Mucosa of gallbladder (tissue), 1 donor: ENCODE data around the gene MYL6. TPM values are rescaled to one million over a fixed set of nuclear protein-coding genes. Genes with fewer than 3 reads are reported as not detected.
"Not testable (repeated sequence)": the region's sequence is repeated elsewhere in the genome, so short reads cannot be mapped to it uniquely, and the experiment has no call there.

Source experiments
- DNase-seq: peaks from one replicate; pipeline ENCODE4 v3.0.0-alpha.2; 2020; ENCODE audit warnings: low spot score
- total RNA-seq: library from RNA; stranded (reverse); gene quantifications from one replicate; pipeline ENCODE4 v1.2.1, GENCODE V29; 2021
- donor health status: DM: no; HTN: no; CAD: no.

The MYL6 gene
- 1,918 TPM for total RNA-seq

DNA sequence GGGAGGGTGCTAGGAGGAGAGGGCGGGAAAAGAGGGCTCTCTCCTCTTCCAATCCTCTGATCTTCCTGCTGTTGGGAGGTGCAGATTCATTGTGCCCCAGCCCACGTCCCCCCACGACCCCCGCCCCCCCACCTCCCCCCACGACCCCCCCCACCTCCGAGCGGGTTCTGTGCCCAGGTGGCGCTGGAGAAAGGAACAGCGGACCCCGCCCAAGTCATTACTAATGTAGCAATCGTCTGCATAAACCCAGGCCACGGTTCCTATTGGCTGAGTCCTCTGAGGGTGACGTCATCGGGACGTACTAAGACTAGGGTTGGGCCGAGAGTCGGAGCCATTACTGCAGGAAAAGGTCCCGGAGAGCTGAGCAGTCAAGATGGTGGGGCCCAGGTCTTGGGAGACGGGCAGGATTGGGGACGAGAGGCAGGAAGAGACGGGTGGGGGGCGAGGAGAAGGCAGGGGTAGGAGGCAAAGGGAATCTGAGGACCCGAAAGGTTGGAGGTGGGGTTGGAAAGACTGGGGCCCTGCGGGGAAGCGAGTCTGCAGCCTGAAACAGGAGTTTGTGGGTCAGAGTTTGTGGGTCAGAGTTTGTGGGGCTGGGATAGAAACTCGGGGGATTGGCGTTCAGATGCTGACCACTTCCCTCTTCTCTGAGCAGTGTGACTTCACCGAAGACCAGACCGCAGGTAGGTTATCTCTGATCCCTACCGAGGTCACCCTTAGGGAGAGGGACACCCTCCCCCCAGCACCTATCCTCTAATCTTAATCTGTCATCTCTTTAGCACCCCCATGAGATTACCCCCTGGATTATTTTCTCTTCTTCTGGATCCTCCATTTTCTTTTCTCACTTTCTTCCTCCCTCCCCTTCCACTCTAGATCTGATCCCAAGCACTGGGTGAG, at the start of gene MYL6:
MYL6 (plus strand) TSS at position 331 of the 897 bp plus-strand sequence; CDS start at position 374, 43 bp downstream.
- peak; percentile 98 for DNase-seq

DNA sequence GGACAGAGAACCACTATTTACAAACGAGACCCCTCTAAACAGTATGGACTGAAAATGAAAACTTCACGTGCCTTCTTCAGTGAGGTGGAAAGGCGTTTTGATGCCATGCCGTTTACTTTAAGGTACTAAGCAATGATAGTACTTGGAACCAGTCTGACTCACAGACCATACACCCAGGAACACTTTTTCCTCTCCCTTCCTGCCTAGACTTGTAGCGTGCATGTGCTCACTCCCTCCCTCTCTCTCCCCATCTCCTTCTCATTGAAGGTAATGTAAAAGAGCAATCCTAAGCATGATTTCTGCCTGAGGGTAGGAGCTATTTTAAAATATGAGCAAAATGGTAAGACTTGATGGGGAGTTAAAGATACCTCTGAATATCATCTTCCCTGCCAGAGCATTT, 47.6 kb upstream of the MYL6 start:
- DNase-seq: no peak

DNA sequence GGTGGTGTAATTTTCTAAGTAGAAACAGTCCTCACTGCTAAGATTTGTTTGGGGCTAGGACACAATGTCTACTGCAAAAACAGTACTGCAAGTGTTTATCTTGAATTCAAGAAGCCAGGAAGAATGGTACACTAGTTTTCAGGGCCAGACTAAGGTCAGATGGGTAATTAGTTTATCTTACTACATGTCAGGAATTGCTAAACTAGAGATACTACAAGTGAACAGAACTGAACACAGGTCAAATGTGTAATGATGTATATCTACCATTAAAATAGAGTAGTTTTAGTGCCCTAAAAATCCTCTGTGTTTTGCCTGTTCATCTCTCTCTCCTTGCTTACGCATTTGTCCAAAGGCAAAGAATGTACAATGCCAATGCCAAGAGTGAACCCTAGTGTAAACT, 44.1 kb upstream of the MYL6 start:
- DNase-seq: no peak

DNA sequence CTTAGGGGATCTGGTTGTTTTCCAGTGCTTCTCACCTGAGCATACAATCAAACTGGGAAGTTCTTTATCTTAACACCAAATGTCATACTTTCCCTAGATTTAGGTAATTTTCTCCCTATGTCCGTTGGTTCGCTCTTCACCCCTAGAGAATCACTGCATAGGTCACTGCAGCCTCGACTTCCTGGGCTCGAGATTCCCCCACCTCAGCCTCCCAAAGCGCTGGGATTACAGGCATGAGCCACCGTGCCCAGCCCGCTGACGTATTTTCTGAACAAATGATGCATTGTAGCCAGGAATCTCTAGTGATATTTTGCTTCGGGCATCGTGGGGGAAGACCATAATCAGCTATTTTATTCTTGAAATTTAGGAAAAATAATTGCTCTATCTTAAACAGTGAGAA, 42.8 kb upstream of the MYL6 start:
- no peak for DNase-seq

DNA sequence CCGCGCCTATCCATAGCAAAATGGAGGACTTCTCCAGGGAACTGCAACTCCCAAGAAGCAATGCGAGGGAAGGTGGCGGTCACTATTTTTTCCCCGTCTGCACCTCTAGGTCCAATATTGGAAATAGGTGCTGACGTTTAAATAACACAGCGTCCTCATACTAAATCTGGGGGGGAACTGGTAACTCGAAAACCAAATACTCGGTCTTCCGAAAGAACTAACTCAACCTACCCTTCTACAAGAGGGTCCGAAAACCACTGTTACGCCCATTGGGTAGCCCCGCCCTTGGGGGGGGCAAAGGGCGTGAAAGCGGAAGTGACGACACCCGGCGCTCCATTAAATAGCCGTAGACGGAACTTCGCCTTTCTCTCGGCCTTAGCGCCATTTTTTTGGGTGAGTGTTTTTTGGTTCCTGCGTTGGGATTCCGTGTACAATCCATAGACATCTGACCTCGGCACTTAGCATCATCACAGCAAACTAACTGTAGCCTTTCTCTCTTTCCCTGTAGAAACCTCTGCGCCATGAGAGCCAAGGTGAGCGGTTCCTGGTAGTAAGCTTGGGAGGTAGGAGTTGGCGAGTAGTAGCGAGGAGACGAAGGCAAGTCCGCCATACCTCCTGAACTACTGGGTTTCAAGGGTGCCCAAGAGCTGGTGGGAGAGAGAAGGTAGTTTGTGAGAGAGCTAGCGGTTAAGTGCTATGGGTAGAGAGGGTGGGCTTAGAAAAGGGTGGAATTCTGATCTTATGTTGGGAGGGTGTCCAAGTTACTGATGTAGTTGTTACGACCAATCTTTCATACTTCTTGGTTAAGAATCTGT, 41.7 kb upstream of the MYL6 start, which contains the start of gene RPL41:
RPL41 (plus strand) TSS at position 367 of the 815 bp plus-strand sequence.
- DNase-seq: peak; percentile 97

DNA sequence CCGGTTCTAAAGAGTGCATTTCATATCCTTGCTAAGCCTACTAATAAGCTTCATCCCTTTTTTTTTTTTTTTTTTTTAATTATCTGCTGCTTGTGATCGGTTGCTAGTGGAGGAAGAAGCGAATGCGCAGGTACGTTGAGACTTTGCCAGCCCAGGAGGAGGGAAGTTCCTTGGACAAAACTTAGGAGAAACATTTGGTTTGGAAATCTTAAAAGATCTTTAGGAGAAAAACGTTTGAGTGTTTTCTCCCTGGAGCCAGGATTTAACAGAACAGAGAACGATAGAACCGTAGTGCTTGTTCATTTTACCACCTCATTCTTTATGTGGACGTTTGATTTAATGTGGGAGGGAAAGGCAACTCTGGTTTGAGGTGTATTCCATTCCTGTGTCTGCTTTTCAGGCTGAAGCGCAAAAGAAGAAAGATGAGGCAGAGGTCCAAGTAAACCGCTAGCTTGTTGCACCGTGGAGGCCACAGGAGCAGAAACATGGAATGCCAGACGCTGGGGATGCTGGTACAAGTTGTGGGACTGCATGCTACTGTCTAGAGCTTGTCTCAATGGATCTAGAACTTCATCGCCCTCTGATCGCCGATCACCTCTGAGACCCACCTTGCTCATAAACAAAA, 41.0 kb upstream of the MYL6 start:
- not testable (repeated sequence) for DNase-seq

DNA sequence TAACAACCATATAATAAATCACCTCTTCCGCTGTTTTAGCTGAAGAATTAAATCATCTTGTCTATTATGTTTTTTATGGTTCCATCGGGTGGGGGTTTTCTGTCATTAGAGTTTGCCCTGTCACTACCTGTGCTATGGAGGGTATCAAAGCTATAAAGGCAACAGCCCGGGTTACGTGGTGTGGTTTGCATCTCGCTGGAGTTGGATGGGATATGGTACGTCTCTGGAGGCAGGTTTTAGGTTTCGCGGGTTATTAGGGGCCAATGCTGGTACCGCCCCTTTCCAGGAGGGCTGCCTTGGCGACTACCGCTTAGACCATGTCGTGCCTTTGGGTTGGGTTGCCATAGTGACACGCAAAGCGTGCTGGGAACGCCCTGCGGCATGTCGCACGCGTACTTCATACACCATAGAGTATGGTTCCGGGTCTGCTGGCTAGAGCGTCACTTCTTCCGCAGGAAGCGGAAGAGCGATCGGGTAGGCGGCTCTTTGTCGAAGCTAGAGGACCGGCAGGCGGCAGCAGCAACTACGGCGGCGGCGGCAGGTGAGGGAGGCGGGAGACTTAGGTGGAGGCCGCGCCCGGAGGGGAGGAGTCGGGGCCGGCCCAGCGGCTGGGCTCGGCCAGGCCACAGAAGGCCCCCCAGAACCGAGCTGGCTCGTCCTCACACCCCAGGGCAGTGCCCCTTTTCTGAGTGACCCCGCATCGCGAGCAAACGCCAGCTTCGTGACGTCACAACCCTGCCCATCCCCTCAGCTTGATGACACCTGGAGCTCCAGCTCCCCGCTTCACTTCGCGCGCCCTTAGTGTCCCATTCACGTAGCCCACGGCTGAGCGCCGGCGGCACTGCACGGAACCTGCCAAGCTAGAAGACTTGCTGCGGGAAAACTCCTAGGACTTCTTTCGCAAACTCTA, 40.1 kb upstream of the MYL6 start, which contains the start of gene ZC3H10:
ZC3H10 (plus strand) TSS at position 489 of the 910 bp plus-strand sequence. CDS start 2,297 bp downstream, outside the sequence.
- DNase-seq: peak; percentile 99

DNA sequence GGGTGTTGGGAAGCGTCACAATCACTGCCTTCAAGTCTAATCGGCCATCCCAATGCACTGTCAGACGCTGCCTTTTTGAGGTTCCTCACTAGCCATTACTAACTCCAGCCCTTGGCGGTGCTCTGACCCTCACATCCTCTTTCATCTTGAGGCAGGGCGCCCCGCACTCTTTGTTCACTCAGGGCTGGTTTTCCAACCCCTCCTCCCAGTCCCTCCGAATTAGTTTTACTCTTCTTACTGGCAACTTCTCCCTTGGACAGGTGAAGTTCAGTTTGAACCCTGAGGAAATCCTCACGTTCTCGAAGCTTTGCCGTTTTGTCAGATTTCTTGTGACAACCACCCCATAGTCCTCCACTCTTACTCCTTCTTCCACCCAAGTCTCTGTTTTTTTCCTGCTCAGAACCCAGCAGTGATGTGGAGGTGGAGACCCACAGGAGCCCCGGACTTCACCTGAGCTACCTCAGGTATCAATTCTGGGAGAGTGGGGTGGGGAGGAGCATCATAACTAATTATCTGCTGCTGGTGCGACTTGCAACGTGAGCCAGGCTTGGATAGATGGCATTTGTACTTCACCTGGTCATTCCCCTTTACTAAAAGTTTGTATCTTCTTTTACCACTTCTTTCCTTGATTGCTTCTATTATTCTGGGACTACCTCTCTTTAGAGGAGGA, 39.3 kb upstream of the MYL6 start:
- no peak for DNase-seq

DNA sequence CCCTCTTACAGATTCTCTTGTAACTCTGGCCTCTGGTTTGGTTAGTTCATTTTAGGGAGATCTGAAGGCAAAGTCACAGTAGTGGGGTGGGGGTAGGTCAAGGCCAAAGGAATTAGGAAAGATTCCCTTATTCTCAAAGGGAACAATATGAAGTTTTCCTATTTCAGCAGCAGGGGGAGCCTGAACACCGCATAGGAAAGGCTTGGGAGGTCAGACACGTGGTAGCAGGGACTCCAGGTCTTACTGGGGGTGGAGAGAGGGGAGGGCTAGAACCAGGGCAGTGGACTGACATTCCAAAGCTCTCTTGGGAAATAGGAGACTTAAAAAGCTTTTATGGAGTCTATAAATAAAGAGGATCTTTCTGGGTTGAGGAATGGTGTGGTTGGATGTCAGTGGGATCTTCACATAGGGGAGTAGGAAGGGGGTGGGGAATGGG, 38.8 kb upstream of the MYL6 start:
- peak; percentile 71 for DNase-seq

DNA sequence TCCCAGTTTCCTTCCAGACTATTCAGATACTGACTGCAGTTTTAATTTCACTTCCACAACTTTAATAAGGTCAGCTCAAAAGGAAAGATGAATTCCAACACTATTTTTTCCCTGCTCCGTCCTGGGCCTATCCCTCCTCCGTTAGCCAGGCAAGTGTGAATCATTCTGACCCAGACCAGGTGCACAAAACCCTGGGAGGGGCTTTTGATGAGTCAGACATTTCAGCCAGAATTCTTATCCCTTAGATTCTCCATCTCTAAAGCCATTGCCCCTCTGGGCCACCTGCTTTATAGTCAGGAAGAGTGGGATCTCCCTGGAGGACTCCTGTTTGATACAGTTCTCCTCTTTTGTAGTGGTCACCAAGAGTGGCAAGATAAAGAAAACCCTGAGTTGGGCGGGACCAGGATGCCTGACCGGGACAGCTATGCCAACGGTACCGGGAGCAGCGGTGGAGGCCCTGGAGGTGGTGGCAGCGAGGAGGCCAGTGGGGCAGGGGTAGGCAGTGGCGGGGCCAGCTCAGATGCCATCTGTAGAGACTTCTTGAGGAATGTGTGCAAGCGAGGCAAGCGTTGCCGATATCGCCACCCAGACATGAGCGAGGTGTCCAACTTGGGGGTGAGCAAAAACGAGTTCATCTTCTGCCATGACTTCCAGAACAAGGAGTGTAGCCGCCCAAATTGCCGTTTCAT, 37.9 kb upstream of the MYL6 start:
- DNase-seq: no peak

DNA sequence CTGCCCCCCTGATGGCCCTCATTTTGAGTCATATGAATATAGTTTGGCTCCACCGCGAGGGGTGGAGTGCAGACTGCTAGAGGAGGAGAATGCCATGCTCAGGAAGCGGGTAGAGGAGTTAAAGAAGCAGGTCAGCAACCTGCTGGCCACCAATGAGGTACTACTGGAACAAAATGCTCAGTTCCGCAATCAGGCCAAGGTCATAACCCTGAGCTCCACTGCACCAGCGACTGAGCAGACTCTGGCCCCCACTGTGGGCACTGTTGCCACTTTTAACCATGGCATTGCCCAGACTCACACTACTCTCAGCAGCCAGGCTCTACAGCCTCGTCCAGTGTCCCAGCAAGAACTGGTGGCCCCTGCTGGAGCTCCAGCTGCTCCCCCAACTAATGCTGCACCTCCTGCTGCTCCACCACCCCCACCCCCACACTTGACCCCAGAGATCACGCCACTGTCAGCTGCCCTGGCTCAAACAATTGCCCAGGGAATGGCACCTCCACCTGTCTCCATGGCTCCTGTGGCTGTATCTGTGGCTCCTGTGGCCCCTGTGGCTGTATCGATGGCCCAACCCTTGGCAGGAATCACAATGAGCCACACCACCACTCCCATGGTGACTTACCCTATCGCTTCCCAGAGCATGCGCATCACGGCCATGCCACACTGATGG, 36.8 kb upstream of the MYL6 start:
- DNase-seq: no peak

DNA sequence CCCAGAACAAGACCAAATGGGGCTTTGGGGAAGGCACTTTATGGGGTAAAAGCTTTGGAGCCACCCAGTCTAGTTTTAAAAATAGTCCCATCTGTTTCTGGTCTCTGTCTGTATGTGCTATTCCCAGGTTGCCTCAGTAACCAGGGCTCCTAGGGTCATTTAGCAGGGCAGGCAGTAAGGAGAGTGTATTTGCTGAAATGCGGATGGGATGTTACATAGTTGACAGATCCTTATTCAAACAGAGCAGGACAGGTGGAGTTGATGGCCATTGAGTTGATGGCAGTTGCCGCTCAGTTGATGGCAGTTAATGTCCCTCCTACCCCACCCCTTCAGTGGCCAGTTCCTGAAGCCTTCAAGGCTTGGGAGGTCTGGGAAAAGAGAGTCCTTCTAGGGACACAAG, 35.5 kb upstream of the MYL6 start:
- no peak for DNase-seq

DNA sequence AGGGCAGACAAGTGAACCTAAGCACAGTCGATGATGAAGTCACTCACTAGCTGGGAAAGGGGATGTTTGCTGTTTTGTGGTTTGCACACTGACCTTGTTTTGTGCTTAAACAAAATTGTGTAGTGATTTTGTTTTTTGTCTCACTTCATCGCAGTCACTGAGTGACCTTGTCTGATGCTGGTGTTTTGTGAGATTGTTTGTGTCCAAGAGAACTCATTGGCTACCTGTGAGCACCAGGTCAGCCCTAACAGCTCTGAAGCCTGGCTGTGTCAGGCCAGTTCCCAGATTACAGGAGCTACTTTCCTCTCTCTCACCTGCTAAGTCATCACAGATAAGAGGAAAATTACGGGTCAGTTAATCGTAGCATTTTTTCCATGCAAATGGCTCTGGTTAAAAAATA, 34.0 kb upstream of the MYL6 start:
- DNase-seq: no peak

DNA sequence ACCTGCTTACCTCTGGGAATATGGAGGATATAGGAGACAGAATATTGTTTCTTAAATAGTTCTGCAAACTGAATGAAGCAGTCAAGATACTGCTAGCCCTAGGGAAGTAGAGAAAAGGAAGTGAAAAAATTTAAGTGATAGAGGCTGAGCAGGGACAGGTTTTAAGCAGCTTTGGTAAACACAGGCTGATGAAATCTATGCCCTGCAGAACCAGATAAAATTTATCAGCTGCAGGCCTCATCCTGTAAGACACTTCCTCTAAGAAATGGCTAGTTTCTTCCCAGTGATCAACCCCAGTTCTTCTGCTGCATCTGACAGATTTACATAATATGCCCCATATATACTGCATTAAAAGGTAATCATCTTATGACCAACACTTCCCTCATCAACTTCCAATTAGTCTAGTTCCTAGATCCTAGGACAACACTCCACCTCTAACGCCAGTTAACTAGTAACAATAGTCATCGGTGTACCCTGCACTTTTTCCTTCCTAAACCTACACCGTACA, 31.4 kb upstream of the MYL6 start:
- no peak for DNase-seq

DNA sequence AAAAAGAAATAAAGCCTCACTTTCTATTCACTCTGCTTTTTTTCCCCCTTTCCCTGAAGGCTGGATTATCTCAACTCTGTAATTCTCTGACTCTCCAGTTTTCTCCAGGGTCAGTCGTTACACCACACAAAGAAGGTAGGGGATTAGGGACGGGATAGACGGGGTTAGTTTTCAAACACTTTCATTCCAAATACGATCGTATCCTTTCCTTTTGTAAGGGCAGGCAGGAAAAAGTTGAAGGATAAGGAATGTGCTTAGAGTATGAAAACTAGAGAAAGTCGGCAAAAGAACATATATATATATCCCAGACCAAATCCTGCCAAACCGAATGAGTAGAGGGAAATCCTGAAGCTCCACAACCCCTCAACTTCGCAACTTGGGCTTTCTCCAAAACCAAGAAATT, 30.7 kb upstream of the MYL6 start:
- no peak for DNase-seq

DNA sequence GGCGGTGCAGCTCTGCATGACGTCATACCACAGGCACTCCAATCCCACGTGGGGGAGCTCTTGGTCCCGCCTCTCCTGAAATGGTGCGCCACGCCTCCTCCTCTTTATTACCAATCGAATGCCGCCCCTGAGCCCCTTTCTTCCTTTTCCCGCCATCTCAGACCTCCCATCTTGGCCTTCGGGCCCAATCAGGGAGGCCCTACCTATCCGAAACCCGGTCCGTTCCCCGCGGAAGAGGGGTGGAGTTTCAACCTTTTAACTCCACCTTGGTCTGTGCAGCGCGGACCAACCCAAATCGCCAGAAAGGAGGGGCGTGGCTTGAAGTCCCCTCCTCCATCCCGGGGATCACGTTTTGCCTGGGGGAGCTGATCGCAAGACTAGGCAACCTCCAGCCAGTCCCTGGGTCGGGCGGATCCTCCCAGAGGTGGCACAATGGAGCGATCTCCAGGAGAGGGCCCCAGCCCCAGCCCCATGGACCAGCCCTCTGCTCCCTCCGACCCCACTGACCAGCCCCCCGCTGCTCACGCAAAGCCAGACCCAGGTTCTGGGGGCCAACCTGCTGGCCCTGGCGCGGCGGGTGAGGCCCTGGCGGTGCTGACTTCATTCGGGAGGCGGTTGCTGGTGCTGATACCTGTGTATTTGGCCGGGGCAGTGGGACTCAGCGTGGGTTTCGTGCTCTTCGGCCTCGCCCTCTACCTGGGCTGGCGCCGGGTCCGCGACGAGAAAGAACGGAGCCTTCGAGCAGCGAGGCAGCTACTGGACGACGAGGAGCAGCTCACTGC, 30.1 kb upstream of the MYL6 start, which contains the start of gene ESYT1:
ESYT1 (plus strand) TSS at position 380 of the 782 bp plus-strand sequence; CDS start at position 433, 53 bp downstream.
- DNase-seq: peak; percentile 99

DNA sequence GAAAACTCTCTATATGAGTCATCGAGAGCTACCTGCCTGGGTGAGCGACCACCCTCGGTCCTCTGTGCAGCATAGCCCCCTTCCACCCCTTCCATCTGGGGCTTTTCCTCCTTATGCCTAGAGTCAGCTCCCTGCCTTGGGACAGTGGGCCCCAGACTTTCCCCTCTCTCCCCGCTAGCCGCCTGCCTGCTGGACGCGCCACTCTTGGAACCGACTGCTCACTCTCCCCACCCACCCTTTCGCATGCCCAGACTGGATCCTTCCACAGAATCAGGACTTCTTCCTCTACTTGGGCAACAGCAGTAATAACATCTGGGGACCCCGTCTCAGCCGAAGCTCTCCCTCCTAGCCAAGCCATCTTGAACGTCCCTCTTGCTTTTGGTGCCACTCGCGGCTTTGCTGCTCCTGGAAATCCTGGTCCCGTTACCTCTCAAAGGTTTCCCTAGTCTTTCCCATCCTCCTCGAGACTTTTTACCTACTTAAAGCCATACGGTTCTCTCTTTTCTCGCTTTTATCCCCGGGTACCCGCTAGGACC, 29.4 kb upstream of the MYL6 start:
- no peak for DNase-seq
